ENCODE measurements around the gene UBL4A. TPM values are rescaled to one million over a fixed set of nuclear protein-coding genes. Genes with fewer than 3 reads are reported as not detected.

UBL4A gene
- total and polyA plus RNA-seq, 2 of the 13 experiments (the other 11 are each of a cell fraction or from before 2014, with no cell fraction given) = 16.8 to 25.5 TPM

DNA sequence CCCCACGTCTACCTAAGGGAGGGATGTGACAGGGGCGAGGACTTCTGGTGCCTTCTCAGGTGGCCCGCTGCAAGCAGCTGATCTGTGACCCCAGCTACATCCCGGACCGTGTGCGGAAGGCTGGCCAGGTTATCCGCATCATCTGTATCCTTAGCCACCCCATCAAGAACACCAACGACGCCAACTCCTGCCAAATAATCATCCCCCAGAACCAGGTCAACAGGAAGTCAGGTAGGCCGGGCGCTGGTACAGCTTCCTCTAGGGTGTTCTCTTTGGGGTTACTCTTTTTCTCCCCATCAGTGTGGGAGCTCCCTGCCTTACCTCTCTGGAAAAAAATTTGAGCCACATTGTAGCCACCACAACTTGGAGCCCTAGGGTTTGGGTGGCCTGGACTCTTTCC is 44.9 kb downstream of the UBL4A start (continued):
- TF ChIP-seq SIX4 (CRISPR knock-in tag; IDR thresholded peaks at IDR 0.05) (no peak), ZFP1 (CRISPR knock-in tag; IDR thresholded peaks at IDR 0.05) (no peak), TRIM24 (CRISPR knock-in tag; IDR thresholded peaks at IDR 0.05) (no peak)
- TF ChIP-seq, protein P1, sequence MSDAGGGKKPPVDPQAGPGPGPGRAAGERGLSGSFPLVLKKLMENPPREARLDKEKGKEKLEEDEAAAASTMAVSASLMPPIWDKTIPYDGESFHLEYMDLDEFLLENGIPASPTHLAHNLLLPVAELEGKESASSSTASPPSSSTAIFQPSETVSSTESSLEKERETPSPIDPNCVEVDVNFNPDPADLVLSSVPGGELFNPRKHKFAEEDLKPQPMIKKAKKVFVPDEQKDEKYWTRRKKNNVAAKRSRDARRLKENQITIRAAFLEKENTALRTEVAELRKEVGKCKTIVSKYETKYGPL (CRISPR knock-in tag; IDR thresholded peaks at IDR 0.05) = no peak
- TF ChIP-seq, protein P2, sequence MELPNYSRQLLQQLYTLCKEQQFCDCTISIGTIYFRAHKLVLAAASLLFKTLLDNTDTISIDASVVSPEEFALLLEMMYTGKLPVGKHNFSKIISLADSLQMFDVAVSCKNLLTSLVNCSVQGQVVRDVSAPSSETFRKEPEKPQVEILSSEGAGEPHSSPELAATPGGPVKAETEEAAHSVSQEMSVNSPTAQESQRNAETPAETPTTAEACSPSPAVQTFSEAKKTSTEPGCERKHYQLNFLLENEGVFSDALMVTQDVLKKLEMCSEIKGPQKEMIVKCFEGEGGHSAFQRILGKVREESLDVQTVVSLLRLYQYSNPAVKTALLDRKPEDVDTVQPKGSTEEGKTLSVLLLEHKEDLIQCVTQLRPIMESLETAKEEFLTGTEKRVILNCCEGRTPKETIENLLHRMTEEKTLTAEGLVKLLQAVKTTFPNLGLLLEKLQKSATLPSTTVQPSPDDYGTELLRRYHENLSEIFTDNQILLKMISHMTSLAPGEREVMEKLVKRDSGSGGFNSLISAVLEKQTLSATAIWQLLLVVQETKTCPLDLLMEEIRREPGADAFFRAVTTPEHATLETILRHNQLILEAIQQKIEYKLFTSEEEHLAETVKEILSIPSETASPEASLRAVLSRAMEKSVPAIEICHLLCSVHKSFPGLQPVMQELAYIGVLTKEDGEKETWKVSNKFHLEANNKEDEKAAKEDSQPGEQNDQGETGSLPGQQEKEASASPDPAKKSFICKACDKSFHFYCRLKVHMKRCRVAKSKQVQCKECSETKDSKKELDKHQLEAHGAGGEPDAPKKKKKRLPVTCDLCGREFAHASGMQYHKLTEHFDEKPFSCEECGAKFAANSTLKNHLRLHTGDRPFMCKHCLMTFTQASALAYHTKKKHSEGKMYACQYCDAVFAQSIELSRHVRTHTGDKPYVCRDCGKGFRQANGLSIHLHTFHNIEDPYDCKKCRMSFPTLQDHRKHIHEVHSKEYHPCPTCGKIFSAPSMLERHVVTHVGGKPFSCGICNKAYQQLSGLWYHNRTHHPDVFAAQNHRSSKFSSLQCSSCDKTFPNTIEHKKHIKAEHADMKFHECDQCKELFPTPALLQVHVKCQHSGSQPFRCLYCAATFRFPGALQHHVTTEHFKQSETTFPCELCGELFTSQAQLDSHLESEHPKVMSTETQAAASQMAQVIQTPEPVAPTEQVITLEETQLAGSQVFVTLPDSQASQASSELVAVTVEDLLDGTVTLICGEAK (IDR thresholded peaks at IDR 0.05) = no peak
- TF ChIP-seq, protein P2 (CRISPR knock-in tag; IDR thresholded peaks at IDR 0.05) = no peak
